ENCODE measurements around the gene UXT.

GRCh38 chrX:47690175-47690574 is 31.2 kb upstream of the UXT start:
- TF ChIP-seq POLR2A (IDR thresholded peaks at IDR 0.05; ENCODE audit: extremely low read depth, insufficient read length) (no peak), MAX (IDR thresholded peaks at IDR 0.05; ENCODE audit: low read depth, low read length) (no peak)

Measured in NB4 (cell line).